Central memory CD4-positive, alpha-beta T cell (primary cell): ENCODE data around the gene MYNN.
"Not testable (repeated sequence)": the region's sequence is repeated elsewhere in the genome, so short reads cannot be mapped to it uniquely, and the experiment has no call there.

ENCODE experiments used
- DNase-seq: peaks from one replicate; pipeline ENCODE4 v3.0.0; 2022
- total RNA-seq, 3 experiments: gene quantifications; one replicate each; lab custom pipeline; 2026; lab: John Stamatoyannopoulos, UW

Gene MYNN
- total RNA-seq, result 49.9 to 54.9 (median 52.1) reads per million in 3 experiments

DNA sequence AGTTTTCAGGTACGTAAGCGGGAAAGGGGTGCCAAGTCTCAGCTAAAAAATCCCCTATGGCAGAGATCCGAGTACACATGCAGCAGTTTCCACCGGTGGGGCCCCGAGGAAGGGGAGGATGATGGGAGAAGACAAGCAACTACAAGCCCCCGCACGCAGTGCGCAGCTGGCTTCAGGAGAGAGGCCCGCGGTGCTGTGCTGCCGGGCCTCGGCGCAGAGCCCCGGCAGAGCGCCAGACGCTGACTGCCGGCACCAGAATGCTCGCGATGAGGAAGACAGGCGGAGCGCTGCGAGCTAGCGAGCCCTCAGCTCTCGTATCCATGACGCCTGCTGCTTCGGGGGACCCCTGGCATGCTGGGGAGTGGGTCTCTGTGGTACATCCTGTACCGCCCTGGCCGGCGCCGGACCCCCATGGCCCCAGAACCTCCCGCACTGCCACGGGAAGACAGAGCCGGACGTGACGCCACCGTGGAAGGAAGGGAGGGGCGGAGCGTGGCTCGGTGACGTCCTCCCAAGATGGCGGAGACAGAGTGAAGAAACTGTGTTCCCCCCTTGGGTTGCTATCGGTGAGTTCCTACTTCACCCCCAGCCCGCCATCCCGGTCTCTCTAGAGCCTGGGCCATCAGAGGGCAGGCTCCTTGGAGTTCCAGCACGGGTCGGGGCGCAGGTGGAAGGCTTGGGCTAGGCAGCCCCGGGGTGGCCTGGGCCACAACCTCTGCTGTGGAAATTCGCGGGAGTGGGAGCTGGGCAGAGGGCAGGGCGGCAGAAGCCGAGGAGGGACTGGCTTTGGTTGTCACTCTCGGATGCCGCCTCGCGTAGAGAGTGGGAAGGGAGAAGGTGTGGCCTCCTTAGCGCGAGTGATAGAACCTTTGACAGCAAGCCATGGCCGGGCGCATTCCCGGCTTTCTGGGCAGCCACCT is at the start of gene MYNN:
MYNN (plus strand) TSS at position 500 of the 920 bp plus-strand sequence. CDS start 900 bp downstream, outside the sequence.
- DNase-seq, result peak; percentile 92

DNA sequence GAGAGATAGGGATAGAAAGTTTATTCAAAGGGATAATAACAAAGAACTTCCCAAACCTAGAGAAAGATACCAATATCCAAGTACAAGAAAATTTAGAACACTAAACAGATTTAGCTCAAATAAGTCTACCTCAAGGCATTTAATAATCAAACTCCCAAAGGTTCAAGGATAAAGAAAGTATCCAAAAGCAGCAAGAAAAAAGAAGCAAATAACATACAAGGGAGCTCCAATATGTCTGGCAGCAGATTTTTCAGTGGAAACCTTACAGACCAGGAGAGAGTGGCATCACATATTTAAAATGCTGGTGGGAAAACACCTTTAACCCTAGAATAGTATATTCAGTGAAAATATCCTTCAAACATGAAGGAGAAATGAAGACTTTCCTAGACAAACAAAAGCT is 41.3 kb upstream of the MYNN start:
- not testable (repeated sequence) for DNase-seq

DNA sequence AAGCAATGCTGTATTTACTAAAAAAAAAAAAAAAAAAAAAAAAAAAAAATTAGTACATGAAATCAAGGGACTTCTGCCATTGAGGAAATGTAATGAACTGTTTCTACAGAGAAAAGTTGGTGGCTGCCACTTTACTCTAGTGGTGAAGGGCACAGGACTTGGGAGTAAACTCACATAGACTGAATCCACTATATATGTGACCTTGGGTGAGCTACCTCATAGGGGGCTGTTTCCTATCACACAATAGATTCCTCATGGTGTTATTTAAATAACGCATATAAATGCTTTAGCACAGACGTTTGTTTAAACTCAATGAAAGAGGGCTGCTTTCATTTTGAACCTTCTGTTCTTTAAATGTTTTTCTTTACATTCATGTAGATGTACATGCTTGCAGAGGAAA is 34.1 kb upstream of the MYNN start:
- DNase-seq, result no peak

DNA sequence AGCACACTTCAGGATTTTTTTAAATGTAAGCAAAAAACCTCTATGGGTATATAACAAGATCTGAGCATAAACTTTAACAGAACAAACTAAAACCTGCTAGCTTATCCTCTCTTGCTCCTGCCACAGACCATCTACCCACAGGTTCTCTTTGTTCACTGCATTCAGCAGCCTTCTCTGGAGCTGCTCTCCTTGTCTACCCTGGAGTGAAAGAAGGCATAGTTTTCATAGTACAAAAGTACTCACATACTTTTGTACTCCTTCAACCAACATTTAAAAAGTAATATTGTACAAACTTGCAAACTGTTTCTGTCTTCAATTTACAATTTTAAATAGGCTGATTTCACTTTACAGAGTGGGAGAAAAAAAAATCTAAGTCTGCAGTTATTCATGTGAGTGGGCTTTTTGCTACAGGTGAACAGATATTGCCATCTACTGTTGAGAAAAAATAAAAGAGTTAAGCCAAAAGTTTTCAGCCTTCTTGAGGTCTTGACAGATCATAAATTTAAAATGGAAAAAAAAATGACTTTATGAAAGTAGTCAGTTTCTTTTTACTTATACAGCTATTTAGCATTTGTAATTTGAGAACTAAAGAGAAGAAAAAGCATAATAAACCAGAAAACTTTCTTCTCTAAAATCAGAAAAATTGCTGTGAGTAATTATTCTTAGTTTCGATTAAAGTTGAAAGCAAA is 28.7 kb upstream of the MYNN start:
- DNase-seq, result no peak

DNA sequence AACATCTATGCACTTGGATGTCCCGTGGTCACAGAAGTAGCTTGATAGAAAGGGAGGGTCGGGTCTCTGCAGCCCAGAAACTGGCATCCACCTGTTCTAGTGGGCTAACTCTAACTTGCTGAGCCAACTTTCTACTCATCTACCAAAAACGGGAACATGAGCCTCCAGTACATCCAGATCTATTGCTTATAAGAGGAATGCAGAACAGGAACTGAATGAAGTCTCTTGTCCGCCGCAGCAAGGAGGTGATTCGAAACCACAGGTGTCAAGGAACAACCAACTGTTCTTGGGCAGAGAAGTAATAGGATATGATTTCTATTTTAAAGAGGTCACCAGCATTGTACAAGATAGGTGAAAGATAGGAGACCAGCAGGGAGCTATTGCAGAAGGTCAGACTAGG is 26.3 kb upstream of the MYNN start:
- no peak for DNase-seq

DNA sequence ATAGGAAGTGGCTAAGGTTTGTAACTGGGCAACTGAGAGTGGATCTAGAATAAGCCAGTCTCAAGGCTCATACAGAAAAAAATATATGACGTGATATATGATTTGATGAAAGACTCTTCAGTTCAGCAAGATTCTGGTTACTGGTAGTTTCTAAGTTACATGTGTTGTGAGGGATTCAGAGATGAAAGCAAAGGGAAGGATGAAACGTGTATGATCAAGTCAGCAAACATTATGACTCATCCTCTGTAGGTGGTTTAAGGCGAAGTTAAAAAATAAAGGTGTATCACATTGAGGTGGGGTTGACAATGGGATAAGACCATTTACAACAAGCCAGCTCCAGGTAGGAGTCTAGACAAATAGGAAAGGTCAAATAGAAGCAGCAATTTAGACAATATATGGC is 24.5 kb upstream of the MYNN start:
- DNase-seq, result no peak

DNA sequence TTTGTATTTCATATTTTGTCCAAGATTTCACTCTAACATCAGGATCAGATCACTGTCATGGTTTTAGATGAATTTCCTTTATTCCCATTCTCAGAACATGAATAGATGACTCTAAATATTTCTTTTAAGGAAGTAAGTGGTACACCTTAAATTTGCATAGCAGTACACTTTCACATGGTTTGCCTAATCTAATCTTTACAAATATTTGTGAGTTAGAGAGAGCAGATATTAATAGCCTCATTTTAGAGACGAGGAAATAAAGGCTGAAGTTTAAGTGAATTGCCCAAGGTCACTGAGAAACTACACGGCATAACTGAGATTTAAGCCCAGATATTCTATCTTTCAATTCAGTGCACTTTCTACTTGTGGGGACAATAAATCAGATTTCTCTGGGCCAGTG is 22.5 kb upstream of the MYNN start:
- DNase-seq, result no peak

DNA sequence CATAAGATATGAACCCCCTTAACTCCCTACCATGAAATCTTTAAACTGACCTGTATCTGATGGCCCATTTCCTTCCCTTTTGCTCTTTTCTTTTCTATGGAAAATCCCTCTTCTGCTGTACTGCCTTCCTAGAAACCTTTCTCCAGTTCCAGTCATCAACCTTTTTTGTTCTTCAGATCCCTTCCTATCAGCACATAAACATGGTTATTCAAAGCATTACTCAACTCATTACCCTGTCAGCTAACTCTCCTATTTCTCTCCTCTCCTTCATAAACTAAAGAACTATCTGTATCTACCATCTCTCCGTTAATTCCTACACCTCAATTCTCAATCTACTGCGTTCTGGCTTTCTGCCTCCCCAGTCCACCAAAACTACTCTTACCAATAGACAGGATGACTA is 21.3 kb upstream of the MYNN start:
- DNase-seq, result no peak

DNA sequence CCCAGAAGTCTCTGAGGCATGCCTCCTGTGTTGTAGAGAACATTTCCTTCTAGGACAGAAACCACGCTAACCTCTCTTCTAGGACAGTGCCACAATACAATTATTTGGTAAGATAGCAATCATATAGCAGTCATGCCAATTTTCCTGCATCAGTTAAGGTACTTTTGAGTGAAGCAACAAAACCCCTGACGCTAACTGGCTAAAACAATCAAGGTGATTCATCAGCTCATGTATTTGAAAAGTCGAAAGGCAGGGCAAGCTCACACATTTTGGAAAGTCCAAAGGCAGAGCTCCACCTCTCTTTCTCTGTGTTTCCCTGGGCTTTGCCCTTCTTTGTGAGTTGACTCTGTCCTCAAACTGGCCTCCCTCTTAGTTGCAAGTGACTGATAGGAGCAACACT is 18.5 kb upstream of the MYNN start:
- no peak for DNase-seq

DNA sequence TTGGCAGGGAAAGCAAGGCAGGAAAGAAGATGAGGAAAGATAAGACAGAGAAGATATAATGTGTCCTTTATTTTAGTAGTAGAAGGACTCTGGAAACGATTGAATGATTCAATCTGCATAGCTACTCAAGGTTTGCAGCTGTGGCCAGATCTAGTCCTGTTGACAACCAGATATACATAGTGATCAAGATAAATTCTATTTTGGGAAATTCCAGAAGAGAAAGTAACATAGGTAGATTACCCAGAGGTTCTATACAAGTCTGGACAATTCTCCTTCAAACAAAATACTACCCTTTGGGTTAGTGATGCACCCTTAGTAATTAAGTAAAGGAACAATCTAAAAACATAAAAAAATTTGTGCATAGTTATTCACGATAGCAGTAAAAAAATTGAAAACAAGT is 17.7 kb upstream of the MYNN start:
- no peak for DNase-seq

DNA sequence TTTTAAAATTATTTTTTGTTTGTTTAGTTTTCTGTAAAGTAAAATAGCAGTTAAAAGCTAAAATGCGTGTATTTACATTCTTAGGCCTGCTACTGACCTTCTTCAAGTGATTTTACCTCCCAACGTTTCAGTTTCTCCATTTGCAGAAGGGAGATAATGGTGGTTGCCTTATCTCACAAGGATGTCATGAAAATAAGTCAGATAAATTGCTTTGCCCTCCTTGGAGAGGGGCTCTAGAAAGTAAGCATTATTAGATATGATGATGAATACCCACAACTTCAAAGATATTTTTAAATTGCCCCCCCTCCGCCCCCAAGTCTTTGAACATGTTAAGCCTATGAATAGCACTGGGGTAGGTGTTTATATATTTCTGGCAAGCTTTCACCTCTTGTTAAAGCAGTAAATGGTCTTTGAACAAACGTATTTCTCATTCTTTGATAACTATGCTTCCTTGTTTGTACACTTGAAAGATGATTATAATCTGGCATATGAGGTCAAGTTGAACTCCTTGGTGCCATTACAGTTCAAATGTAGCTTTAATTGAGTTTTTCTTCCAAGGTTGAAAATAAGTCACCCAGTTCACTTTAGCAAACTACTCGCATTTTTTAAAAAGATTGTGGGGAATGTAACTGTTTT is 14.7 kb upstream of the MYNN start:
- DNase-seq, result no peak

DNA sequence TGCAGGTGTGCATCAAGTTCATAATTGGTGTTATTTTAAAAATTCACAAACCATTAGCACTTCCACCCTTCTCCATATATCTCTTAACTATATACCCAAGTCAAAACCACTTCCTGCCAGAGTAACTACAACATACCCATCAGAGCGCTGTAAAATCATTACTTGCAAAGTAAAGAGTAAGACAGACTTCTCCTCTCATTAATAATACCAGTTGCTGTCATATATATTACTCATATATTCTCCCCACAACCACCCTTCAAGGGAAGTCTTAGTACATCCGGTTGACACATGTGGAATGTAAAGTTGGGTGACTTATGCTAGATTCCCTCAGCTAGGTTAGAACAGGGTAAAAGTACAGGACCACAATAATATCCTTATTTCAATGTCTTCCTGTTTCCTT is 13.9 kb upstream of the MYNN start:
- peak; percentile 19 for DNase-seq

DNA sequence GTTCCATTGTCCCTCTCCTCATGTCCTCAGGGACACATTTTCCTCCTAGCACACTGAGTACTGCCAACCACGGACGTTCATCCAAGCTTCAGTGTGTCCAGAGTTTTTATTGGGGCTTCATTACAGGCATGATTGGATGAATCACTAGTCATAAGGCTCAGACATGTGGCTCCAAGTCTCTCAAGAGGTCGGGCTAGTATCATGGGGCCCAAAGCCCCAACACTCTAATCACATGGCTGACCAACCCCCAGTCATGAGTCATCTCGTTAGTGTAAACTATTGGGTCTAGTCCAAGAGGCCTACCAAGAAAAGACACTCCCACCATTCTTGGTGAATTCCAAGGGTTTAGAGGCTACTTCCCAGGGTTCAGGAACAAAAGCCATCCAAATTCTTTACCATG is 12.7 kb upstream of the MYNN start:
- no peak for DNase-seq

DNA sequence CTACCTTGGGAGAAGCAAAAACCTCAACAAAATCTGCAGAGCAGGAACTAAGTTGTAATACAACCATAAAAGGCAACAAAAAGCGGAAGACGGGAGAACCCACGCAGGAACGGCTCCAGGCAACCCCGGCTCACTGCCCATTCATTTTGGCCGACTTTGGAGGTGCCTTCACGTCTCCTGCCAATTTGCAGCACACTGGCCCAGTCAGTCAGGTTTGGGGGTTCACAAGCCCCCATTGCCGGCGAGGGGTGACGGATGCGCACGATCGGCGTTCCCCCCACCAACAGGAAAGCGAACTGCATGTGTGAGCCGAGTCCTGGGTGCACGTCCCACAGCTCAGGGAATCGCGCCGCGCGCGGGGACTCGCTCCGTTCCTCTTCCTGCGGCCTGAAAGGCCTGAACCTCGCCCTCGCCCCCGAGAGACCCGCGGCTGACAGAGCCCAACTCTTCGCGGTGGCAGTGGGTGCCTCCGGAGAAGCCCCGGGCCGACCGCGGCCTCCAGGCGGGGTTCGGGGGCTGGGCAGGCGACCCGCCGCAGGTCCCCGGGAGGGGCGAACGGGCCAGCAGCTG is 8.8 kb upstream of the MYNN start:
- DNase-seq, result peak; percentile 69

DNA sequence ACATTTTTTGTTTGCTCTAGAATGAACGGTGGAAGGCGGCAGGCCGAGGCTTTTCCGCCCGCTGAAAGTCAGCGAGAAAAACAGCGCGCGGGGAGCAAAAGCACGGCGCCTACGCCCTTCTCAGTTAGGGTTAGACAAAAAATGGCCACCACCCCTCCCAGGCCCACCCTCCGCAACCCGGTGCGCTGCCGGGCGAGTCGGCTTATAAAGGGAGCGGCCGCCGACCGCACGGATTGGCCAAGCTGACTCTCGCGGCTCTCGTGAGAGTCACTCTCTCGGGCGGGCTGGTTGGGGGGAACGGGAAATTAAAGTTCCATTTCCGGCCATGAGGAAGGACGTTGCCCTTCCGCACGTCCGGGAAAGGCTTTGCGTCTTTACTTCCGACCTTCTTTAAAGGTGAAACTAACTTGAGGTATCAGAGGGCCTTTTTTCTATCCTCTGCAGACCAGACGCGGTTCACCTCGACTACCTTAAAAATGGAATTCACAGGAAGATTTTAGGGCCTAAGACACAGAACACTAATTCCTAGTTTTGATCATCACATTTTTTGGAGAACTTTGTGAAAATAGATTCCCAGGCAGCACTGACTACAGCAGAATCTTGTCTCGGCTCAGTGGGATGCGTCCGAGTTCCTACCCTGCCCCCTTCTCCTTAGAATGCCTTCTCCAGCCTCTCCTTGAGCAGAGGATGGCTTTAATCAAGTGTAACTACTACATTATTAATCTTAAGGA is 8.1 kb upstream of the MYNN start, which contains the start of gene TERC:
TERC (minus strand) TSS at position 179 of the 731 bp plus-strand sequence.
- DNase-seq, result peak; percentile 96

DNA sequence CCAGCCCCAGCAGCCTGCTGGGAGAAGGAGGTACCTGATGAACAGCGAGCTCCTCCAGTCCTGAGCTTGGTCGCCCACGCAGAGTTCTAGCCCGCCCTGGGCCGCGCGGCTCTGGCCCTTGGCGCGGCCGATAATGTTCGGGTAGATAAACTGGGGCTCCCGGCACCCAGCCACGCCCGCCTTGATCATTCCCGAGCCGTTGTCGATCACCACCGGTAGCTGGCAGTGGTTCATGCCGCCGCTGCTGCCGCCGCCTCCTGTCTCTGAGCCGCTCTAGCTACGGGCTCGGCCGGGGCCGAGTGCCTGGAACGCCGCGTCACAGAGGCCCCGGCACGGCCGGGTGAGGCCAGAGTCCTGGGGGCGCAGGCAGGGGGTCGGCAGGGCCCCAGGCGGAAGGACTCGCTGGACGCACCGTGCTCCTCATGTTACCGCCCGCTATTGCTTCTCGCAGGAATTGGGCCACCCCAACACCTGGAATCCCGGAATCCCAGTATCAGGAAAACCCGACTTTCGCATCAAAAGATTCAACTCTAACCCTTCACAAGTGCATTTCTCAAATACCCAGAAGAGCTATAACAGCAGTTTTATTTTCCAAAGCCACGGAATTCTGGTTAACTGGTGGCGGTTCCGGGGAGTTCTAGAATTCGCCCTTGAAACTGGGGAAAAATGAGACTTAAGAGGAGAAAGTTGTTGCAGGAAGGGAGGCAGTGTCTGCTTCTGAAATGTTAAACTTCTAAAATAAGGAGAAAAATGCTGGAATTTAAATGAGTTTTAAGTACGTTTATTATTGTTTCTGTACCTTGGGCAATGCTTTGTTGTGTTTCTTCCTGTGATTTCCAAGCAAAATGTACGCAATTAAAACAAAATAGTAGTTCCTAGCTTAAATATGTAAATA is 3.7 kb upstream of the MYNN start, which contains the start of gene ACTRT3:
ACTRT3 (minus strand) TSS at position 275 of the 895 bp plus-strand sequence; CDS start at position 234, 41 bp downstream.
- peak; percentile 51 for DNase-seq

DNA sequence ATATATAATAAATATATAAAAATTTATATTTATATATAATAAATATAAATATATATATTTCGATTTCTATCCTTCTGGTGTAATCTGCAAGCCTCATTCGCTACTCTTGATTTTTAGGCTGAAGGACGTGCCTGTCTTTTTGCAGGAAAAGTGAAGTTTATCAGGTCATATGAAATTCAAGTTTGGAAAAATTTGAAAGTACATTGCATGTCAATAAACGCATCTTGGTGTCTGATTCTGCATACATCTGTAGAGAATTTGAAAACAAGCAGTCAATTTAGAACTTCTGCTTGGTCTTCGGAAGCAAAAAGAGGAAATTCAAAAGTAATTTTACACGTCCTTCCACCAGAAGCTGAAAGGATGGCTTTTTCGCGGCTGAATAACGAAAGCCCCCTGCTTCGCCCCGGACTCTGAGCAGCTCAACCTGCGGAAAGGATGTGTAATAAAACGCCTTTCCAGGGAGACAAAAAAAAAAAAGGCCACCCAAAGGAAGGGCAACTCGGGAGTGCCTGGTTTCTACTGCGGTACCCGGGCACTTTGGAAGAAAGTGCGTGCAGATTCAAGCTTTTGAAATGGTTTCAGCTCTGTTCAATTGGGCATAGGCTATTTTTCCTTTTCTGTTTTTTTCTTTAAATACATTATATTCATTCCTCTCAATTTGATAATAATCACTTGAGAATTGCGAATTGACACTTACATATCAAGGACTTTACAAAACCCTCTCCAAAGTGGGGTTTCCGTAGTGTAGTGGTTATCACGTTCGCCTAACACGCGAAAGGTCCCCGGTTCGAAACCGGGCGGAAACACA is 1.5 kb upstream of the MYNN start:
- peak; percentile 83 for DNase-seq

DNA sequence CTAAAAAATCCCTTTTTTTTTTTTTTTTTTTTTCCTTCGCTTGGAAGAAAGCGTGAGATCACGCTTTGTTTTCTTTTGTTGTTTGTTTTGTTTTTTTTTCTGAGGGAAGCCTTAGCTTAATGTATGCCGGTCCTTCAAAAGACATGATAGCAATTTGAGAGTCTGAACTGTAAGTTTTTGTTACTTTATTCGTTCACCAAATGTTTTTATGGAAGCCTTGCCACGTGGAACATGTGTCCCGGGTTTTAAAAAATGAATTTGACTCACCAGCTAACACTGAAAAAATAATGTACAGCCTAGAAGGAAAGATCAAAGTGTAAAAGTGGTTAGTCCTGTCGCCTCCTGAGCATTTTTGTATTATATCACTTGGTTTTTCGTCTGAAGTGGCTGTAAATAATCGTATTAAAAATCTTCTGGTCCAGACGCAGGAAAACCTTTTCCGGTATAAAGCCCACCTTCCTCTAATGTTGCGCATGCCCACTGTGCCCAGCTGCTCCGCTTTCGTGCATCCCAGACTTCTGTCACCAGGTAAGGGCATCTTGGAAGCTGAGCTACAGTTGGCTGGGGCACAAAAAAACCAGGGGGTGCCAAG is 795 bp upstream of the MYNN start:
- no peak for DNase-seq

DNA sequence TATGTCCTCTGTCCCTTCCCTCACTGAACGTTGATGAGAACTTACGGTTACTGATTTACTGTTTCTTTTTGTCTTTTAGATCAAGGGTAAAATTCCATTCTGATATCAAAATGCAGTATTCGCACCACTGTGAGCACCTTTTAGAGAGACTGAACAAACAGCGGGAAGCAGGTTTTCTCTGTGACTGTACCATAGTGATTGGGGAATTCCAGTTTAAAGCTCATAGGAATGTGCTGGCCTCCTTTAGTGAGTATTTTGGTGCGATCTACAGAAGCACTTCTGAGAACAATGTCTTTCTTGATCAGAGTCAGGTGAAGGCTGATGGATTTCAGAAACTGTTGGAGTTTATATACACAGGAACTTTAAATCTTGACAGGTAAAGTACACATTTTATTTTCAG is 990 bp downstream of the MYNN start:
- DNase-seq, result no peak

DNA sequence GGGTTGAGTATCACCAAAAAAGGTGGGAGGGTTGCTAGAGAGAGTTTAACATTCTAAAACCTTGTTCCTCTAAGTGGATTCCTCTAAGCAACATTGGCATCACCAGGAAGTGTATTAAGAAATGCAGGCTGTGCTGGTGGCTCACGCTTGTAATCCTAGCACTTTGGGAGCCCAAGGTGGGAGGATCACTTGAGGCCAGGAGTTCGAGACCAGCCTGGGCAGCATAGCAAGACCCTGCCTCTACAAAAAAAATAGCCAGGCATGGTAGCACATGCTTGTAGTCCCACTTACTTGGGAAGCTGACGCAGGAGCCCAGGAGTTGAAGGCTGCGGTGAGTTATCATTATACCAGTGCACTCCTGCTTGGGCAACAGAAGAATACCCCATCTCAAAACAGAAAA is 4.6 kb downstream of the MYNN start:
- no peak for DNase-seq
